HG02571 (cell line): ENCODE results near the gene UBE2I.
"Not testable (repeated sequence)": the region's sequence is repeated elsewhere in the genome, so short reads cannot be mapped to it uniquely, and the experiment has no call there.

Source experiments
- ATAC-seq: cut with Tn5 transposase; IDR thresholded peaks from one replicate; pipeline ENCODE4 v1.9.1; 2021; ENCODE audit warnings: mild to moderate bottlenecking, moderate library complexity; ENCODE audit not compliant: unreplicated experiment

UBE2I gene

GRCh38 chr16:1327619-1327947 lies 18.1 kb downstream of the UBE2I start:
- no peak for ATAC-seq

- not testable (repeated sequence) for ATAC-seq
Measured at GRCh38 chr16:1328136-1328535, 18.7 kb downstream of the UBE2I start.

GRCh38 chr16:1328961-1329360 lies 19.5 kb downstream of the UBE2I start:
- ATAC-seq, result not testable (repeated sequence)

- no peak for ATAC-seq
Measured at GRCh38 chr16:1330260-1330914, 21.0 kb downstream of the UBE2I start.

- no peak for ATAC-seq
Measured at GRCh38 chr16:1330931-1331711, 21.7 kb downstream of the UBE2I start.

GRCh38 chr16:1331712-1332617 lies 22.5 kb downstream of the UBE2I start:
- ATAC-seq, result no peak

- no peak for ATAC-seq
Measured at GRCh38 chr16:1332618-1333148, 23.2 kb downstream of the UBE2I start.

- no peak for ATAC-seq
Measured at GRCh38 chr16:1333149-1333812, 23.8 kb downstream of the UBE2I start, which contains the start of gene BAIAP3. Gene BAIAP3, plus strand, starts transcription at chr16:1333645. Its CDS starts 4,905 bp downstream, at chr16:1338550.

- no peak for ATAC-seq
Measured at GRCh38 chr16:1333854-1334700, 24.6 kb downstream of the UBE2I start.

- ATAC-seq, result no peak
Measured at GRCh38 chr16:1334739-1335138, 25.3 kb downstream of the UBE2I start.

GRCh38 chr16:1335211-1335971 lies 26.0 kb downstream of the UBE2I start:
- no peak for ATAC-seq

- no peak for ATAC-seq
Measured at GRCh38 chr16:1335996-1336395, 26.6 kb downstream of the UBE2I start.

GRCh38 chr16:1336619-1337018 lies 27.2 kb downstream of the UBE2I start:
- ATAC-seq, result no peak

GRCh38 chr16:1337486-1337885 lies 28.1 kb downstream of the UBE2I start:
- no peak for ATAC-seq

GRCh38 chr16:1338119-1338730 lies 28.8 kb downstream of the UBE2I start:
- no peak for ATAC-seq

GRCh38 chr16:1338855-1339675 lies 29.6 kb downstream of the UBE2I start:
- ATAC-seq, result no peak

- no peak for ATAC-seq
Measured at GRCh38 chr16:1340730-1341494, 31.5 kb downstream of the UBE2I start.
